Measurements from ENCODE around the gene KDM2B.

- TF ChIP-seq POLR2A (IDR thresholded peaks at IDR 0.05; ENCODE audit: low read depth, low read length): no peak
- no peak for TF ChIP-seq CTCF (IDR thresholded peaks at IDR 0.05 in 2 of 3, conservative IDR thresholded peaks at IDR 0.05 in 1 of 3; ENCODE audit: control insufficient read depth in 2 of 3, extremely low read depth in 1 of 3, insufficient read depth in 1 of 3, low read depth in 3 of 3, low read length in 3 of 3)
- no peak for TF ChIP-seq YY1 (IDR thresholded peaks at IDR 0.05; ENCODE audit: low read depth, low read length)
- no peak for TF ChIP-seq CBX5 (IDR thresholded peaks at IDR 0.05; ENCODE audit: low read depth)
- TF ChIP-seq POLR2AphosphoS5 (IDR thresholded peaks at IDR 0.05; ENCODE audit: low read length): no peak
- TF ChIP-seq EZH2 (IDR thresholded peaks at IDR 0.05; ENCODE audit: borderline replicate concordance, control insufficient read depth, low read depth, low read length): no peak
- TF ChIP-seq E2F4 (IDR thresholded peaks at IDR 0.05; ENCODE audit: low read depth, low read length): no peak
- no peak for TF ChIP-seq ZNF24 (IDR thresholded peaks at IDR 0.05)
- TF ChIP-seq YBX1 (IDR thresholded peaks at IDR 0.05): no peak
- no peak for TF ChIP-seq KDM1A (IDR thresholded peaks at IDR 0.05; ENCODE audit: borderline replicate concordance)
- TF ChIP-seq EP300 (IDR thresholded peaks at IDR 0.05; ENCODE audit: borderline replicate concordance in 1 of 2, control insufficient read depth in 1 of 2, low read depth in 2 of 2, low read length in 2 of 2): no peak
- no peak for TF ChIP-seq TCF3 (IDR thresholded peaks at IDR 0.05; ENCODE audit: borderline replicate concordance, insufficient read depth, low read depth, low read length)
Measured at GRCh38 chr12:121610239-121611149, 29.7 kb upstream of the KDM2B start.

Data from GM12878 (cell line).